GM18498 (cell line): ENCODE results near the gene CORO1C.
A peak's percentile ranks its signal among the peaks of the same experiment; 100 is the strongest.
"Not testable (repeated sequence)": the region's sequence is repeated elsewhere in the genome, so short reads cannot be mapped to it uniquely, and the experiment has no call there.

Experiments used
- ATAC-seq: cut with Tn5 transposase; IDR thresholded peaks from one replicate; pipeline ENCODE4 v1.9.1; 2021; ENCODE audit warnings: mild to moderate bottlenecking, moderate library complexity; ENCODE audit not compliant: unreplicated experiment

CORO1C gene

GRCh38 chr12:108755481-108755880, 24.2 kb upstream of the CORO1C start:
- no peak for ATAC-seq

GRCh38 chr12:108753976-108754375, 22.7 kb upstream of the CORO1C start:
- no peak for ATAC-seq

- ATAC-seq: no peak
Observed at GRCh38 chr12:108752387-108752786, 21.1 kb upstream of the CORO1C start.

- no peak for ATAC-seq
Observed at GRCh38 chr12:108751821-108752220, 20.5 kb upstream of the CORO1C start.

- ATAC-seq: not testable (repeated sequence)
Observed at GRCh38 chr12:108751003-108751402, 19.7 kb upstream of the CORO1C start.

- ATAC-seq: no peak
Observed at GRCh38 chr12:108750526-108750925, 19.2 kb upstream of the CORO1C start.

GRCh38 chr12:108747563-108747962, 16.2 kb upstream of the CORO1C start:
- no peak for ATAC-seq

- ATAC-seq: no peak
Observed at GRCh38 chr12:108745641-108746040, 14.3 kb upstream of the CORO1C start.

GRCh38 chr12:108744021-108744897, 12.9 kb upstream of the CORO1C start:
- no peak for ATAC-seq

GRCh38 chr12:108738170-108738569, 6.9 kb upstream of the CORO1C start:
- no peak for ATAC-seq

GRCh38 chr12:108735855-108736254, 4.5 kb upstream of the CORO1C start:
- no peak for ATAC-seq

- no peak for ATAC-seq
Observed at GRCh38 chr12:108734200-108734906, 3.0 kb upstream of the CORO1C start.

- not testable (repeated sequence) for ATAC-seq
Observed at GRCh38 chr12:108733230-108733531, 1.9 kb upstream of the CORO1C start.

GRCh38 chr12:108732489-108733229, 1.3 kb upstream of the CORO1C start:
- ATAC-seq: no peak

- ATAC-seq: peak; percentile 55
Observed at GRCh38 chr12:108731866-108732461, 646 bp upstream of the CORO1C start.

- peak; percentile 17 for ATAC-seq
Observed at GRCh38 chr12:108730365-108731104, 783 bp downstream of the CORO1C start.

- no peak for ATAC-seq
Observed at GRCh38 chr12:108729612-108730364, 1.5 kb downstream of the CORO1C start.

- no peak for ATAC-seq
Observed at GRCh38 chr12:108728820-108729611, 2.3 kb downstream of the CORO1C start.
